Right atrium auricular region (tissue), 2 donors: Measurements from ENCODE around the gene INTS6. TPM values are rescaled to one million over a fixed set of nuclear protein-coding genes. Genes with fewer than 3 reads are reported as not detected.

Source experiments
- DNase-seq: peaks from one replicate; pipeline ENCODE4 v3.0.0-alpha.2; 2019; ENCODE audit warnings: low spot score
- H3K27ac ChIP-seq, 2 donors: fragments of 200-600 bp; sonication (generic); 1 replicate in 1 of 2; 2 replicates in 1 of 2; pipeline ENCODE4 v1.5.1; 2016 to 2019
- H3K27me3 ChIP-seq, 2 donors: fragments of 200-600 bp; sonication (generic); one replicate each; pipeline versions ENCODE4 v1.5.1 to v1.6.0; 2017 to 2019
- H3K36me3 ChIP-seq: fragments of 200-600 bp; sonication (generic); one replicate; pipeline ENCODE4 v1.5.1; 2016
- H3K4me1 ChIP-seq, 2 donors: fragments of 200-600 bp; sonication (generic); one replicate each; pipeline versions ENCODE4 v1.5.1 to v1.6.0; 2017 to 2019
- H3K4me3 ChIP-seq, 2 donors: fragments of 200-600 bp; sonication (generic); 1 replicate in 1 of 2; 2 replicates in 1 of 2; pipeline ENCODE4 v1.5.1; 2017 to 2019; ENCODE audit warnings: mild to moderate bottlenecking in 1 of 2, moderate library complexity in 1 of 2
- H3K9me3 ChIP-seq, 2 donors: fragments of 200-600 bp; sonication (generic); one replicate each; pipeline ENCODE4 v1.5.1; 2019
- CTCF ChIP-seq, 2 donors: fragments of 200-600 bp; sonication (generic); IDR thresholded peaks; one replicate each; pipeline ENCODE4 v1.5.1; 2019; ENCODE audit warnings: antibody characterized with exemption in 2 of 2
- total RNA-seq, 2 donors: library from RNA; depleted of rRNA; stranded (reverse); fragments of >200 nt; gene quantifications; one replicate each; pipeline ENCODE4 v1.1.0, GENCODE V29; 2016

INTS6 gene
- total RNA-seq, 2 donors from 2014 or later = 18.7 to 27.6 TPM

- Histone ChIP-seq H3K36me3 (no peaks in the 10 kb centered on the region), H3K4me3 (no peak overlapping the region), H3K9me3 (no peaks in the 10 kb centered on the region), H3K4me1 (no peaks in the 10 kb centered on the region), H3K27me3 (no peaks in the 10 kb centered on the region), H3K27ac (no peak overlapping the region)
- no peak for DNase-seq
- TF ChIP-seq CTCF (IDR thresholded peaks at IDR 0.05) = no peak
Measured at GRCh38 chr13:51327961-51328360, 124.9 kb downstream of the INTS6 start.

- Histone ChIP-seq H3K4me3 (no peak overlapping the region), H3K9me3 (no peaks in the 10 kb centered on the region), H3K27me3 (no peaks in the 10 kb centered on the region), H3K4me1 (no peaks in the 10 kb centered on the region), H3K27ac (no peak overlapping the region), H3K36me3 (no peaks in the 10 kb centered on the region)
- no peak for TF ChIP-seq CTCF (IDR thresholded peaks at IDR 0.05)
- no peak for DNase-seq
Measured at GRCh38 chr13:51326777-51327176, 126.1 kb downstream of the INTS6 start.

GRCh38 chr13:51325837-51326236 is 127.0 kb downstream of the INTS6 start:
- H3K4me1 ChIP-seq = no peaks in the 10 kb centered on the region
- H3K4me3 ChIP-seq = no peak overlapping the region
- no peak for TF ChIP-seq CTCF (IDR thresholded peaks at IDR 0.05)
- H3K36me3 ChIP-seq = no peaks in the 10 kb centered on the region
- DNase-seq = peak; percentile 28
- H3K27me3 ChIP-seq = no peaks in the 10 kb centered on the region
- no peaks in the 10 kb centered on the region for H3K9me3 ChIP-seq
- H3K27ac ChIP-seq = no peak overlapping the region

GRCh38 chr13:51324714-51325420 is 128.0 kb downstream of the INTS6 start:
- H3K4me3 ChIP-seq = no peak overlapping the region
- no peaks in the 10 kb centered on the region for H3K4me1 ChIP-seq
- no peak for TF ChIP-seq CTCF (IDR thresholded peaks at IDR 0.05)
- no peaks in the 10 kb centered on the region for H3K27me3 ChIP-seq
- H3K36me3 ChIP-seq = no peaks in the 10 kb centered on the region
- no peak for DNase-seq
- H3K9me3 ChIP-seq = no peaks in the 10 kb centered on the region
- H3K27ac ChIP-seq = no peak overlapping the region

GRCh38 chr13:51323824-51324511 is 128.9 kb downstream of the INTS6 start:
- H3K27me3 ChIP-seq = no peaks in the 10 kb centered on the region
- H3K9me3 ChIP-seq = no peaks in the 10 kb centered on the region
- no peak for DNase-seq
- no peaks in the 10 kb centered on the region for H3K36me3 ChIP-seq
- no peaks in the 10 kb centered on the region for H3K4me1 ChIP-seq
- TF ChIP-seq CTCF (IDR thresholded peaks at IDR 0.05) = no peak
- no peak overlapping the region for H3K4me3 ChIP-seq
- no peak overlapping the region for H3K27ac ChIP-seq
